Hematopoietic multipotent progenitor cell treated with erythropoietin and hydrocortisone succinate and interleukin-3 and kit ligand, for 8 days (in vitro differentiated cells): Measurements from ENCODE around the gene MDK.
A peak's percentile ranks its signal among the peaks of the same experiment; 100 is the strongest.
"Not testable (repeated sequence)": the region's sequence is repeated elsewhere in the genome, so short reads cannot be mapped to it uniquely, and the experiment has no call there.

Experiments used
- DNase-seq: peaks from one replicate; pipeline ENCODE4 v3.0.0-alpha.2; 2015

The MDK gene

GRCh38 chr11:46369458-46370152, 11.9 kb upstream of the MDK start:
- peak; percentile 73 for DNase-seq

DNA sequence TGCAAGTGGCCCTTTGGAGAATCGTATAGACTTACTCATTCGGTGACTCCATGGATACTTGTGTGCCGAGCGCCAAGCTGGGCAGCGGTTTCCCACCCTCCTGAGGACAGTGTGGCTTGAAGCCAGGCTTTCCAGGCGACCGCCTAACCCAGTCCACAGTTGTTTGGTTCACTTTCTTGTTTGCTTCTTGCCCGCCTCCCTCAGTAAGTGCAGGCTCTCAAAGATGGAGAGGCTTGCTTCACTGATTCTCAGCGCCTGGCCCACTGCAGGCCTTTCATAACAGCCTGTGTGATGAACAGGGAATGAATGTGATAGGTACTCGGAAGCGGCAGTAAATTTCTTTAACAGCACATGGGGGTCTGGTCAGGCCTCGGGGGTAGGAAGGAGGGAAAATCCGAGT, 11.2 kb upstream of the MDK start:
- DNase-seq = no peak

GRCh38 chr11:46371262-46371661, 10.2 kb upstream of the MDK start:
- DNase-seq = not testable (repeated sequence)

DNA sequence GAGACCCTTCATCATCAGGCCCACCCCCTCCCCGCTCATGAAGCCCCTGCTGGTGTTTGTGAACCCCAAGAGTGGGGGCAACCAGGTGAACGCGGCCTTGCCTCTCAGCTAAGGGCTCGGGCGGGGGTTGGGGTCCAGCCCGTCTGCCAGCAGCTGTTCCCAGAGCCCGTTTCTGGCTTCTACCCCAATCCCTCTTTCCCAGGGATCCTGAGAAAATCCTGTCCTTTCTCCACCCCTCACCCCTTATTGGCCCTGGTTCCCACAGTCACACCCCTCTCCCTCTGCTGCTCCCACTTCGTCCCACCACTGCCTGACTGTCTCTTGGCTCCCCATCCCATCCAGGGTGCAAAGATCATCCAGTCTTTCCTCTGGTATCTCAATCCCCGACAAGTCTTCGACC, 9.4 kb upstream of the MDK start:
- no peak for DNase-seq

GRCh38 chr11:46372501-46372900, 9.0 kb upstream of the MDK start:
- DNase-seq = not testable (repeated sequence)

- DNase-seq = no peak
Observed at GRCh38 chr11:46373787-46374740, 7.4 kb upstream of the MDK start.

DNA sequence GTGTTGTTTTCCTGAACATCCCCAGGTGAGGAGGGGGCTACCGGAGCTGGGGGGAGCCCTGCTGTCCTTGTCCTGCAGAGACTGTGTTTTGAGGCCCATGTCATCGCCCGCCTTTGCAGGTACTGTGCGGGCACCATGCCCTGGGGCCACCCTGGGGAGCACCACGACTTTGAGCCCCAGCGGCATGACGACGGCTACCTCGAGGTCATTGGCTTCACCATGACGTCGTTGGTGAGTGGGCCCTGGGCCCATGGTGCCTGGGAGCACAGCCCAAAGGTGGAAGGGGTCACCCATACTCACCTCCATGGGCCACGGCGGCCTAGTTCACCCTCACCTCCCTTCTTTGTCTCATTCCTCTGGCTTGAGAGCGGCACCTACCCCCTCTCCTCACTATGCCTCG, 6.7 kb upstream of the MDK start:
- DNase-seq = no peak

DNA sequence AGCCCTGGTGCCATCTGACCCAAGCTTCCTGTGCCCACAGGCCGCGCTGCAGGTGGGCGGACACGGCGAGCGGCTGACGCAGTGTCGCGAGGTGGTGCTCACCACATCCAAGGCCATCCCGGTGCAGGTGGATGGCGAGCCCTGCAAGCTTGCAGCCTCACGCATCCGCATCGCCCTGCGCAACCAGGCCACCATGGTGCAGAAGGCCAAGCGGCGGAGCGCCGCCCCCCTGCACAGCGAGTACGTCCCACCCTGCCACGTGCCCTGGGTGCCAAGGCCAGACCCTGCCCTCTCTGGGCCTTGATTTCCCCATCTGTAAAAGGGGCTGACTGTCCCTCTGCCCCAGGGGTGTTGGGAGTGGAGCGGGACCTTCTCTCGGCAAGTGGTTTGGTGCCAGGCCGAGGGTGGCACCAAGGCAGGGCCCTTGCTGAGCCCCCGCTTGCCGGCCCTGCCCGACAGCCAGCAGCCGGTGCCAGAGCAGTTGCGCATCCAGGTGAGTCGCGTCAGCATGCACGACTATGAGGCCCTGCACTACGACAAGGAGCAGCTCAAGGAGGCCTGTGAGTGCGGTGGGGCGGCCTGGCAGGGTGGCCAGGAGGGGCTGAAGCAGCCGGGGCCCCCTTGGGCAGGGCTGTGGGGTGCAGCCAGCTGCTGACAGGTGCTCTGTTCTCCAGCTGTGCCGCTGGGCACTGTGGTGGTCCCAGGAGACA, 5.9 kb upstream of the MDK start:
- DNase-seq = no peak

- DNase-seq = no peak
Observed at GRCh38 chr11:46376258-46377050, 5.0 kb upstream of the MDK start.

GRCh38 chr11:46377290-46377689, 4.2 kb upstream of the MDK start:
- no peak for DNase-seq

DNA sequence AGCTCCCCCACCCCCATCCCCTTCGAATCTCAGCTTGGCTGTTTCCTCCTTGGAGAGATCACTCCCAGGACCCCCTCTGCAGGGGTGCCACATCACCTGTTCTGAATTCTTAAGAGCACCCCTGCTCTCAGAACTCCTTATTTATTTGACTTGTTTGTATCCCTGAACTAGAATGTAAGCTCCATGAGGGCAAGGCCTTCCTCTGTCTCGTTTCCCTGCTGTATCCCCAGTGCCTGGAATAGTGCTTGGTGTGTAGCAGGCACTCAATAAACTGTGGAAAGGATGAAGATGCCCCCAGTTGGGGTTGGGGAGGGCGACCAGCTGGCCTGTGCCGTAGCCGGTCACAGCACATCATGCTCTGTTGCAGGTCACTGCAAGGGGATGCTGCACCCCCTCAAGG, 3.6 kb upstream of the MDK start:
- DNase-seq = no peak

- DNase-seq = no peak
Observed at GRCh38 chr11:46378296-46378695, 3.2 kb upstream of the MDK start.

DNA sequence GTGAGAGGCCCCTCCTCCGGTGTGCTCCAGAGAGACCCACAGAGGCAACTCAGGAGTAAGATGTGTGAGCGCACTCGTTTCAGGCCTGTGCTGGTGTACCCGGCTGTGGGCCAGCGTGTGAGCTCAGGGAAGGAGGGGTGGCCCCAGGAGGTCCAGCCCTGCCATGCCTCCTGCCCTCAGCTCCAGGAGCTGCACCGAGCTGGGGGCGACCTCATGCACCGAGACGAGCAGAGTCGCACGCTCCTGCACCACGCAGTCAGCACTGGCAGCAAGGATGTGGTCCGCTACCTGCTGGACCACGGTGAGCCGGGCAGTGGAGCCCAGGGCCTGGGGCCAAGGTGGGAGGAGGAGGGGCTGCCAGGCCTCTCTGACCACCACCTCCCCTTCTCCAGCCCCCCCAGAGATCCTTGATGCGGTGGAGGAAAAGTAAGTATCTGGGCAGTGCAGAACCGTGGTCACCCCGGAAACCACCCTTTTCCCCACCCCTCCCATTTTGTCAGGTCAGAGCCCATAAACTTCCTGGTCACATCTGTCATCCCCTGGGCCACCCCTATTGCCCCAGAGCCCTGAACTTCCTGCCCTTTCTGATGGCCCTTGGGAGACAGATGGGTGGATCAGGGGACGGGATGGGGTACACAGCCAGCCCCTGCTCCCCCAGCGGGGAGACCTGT, 2.5 kb upstream of the MDK start:
- no peak for DNase-seq

DNA sequence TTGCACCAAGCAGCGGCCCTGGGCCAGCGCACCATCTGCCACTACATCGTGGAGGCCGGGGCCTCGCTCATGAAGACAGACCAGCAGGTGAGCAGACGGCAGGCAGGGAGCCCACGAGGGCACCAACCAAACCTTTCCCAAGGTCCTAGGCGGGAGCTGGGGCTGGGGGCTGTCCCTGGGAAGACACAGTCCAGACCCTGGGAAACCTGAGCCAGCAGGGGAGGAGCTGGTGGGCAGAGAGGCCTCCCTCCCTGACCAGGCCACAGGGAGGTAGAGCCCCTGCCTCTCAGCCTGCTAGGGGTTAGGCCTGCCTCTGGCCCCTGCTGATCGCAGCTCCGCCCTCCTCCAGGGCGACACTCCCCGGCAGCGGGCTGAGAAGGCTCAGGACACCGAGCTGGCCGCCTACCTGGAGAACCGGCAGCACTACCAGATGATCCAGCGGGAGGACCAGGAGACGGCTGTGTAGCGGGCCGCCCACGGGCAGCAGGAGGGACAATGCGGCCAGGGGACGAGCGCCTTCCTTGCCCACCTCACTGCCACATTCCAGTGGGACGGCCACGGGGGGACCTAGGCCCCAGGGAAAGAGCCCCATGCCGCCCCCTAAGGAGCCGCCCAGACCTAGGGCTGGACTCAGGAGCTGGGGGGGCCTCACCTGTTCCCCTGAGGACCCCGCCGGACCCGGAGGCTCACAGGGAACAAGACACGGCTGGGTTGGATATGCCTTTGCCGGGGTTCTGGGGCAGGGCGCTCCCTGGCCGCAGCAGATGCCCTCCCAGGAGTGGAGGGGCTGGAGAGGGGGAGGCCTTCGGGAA, 1.8 kb upstream of the MDK start:
- not testable (repeated sequence) for DNase-seq

DNA sequence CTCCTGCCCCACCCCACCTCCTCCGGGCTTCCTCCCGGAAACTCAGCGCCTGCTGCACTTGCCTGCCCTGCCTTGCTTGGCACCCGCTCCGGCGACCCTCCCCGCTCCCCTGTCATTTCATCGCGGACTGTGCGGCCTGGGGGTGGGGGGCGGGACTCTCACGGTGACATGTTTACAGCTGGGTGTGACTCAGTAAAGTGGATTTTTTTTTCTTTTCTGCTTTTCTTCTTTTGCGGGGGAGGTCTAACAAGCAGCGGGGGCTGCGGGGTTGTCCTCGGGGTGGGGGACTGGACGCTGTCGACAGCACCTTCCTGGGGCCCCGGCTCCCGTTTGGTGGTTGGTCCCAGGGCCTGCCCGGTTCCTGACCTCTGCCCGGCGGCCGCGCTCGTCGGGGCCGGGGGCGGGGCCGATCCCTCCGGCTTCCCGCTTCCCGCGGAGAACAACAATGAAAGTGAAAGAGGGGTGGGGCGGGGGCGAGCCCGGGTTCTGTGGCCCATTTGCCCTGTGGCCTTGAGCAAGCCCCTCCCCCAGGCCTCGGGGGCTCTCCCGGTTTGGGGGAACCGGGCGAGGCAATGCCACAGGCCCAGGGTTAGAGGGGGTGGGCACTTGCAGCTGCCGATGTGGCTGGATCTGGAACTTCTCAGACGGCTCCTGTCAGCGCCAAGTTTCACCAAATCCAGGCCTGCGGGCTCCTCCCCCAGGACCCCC, 975 bp upstream of the MDK start:
- DNase-seq = no peak

GRCh38 chr11:46381819-46382645, 563 bp downstream of the MDK start:
- DNase-seq = no peak

DNA sequence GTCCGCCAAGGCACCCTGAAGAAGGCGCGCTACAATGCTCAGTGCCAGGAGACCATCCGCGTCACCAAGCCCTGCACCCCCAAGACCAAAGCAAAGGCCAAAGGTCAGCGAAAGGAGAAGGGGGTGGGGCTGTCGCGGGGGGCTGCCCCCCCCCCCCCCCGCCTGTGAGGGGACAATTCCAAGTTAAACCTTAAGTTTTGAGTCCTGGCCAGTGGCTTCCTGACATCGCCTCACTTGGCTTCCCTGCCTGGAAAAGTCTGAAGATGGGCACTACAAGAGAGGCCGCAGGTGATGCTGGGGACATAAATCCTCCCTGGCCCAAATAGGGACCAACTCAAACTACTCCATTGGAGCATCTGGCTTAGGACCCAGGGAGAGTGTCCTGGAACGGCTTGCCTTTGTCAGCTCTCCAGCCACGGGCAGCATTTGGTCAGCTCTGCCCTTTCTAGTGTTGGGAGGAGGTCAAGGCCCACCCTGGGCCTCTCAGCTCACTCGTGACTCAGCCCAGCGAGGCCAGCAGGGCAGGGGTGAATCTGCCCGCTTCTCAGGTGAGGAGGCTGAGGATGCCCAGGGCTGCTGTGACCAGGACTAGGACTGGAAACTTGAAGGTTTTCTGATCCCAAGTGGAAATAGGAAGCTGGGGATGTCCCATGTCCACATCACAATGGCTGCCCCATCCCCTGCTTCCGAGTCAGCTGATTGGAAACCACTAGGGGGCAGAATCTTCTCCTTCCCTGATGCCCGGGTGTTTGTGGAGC, 1.4 kb downstream of the MDK start:
- no peak for DNase-seq

- DNase-seq = no peak
Observed at GRCh38 chr11:46383404-46383758, 1.9 kb downstream of the MDK start.
